ENCODE data around the gene NKG7. TPM values are rescaled to one million over a fixed set of nuclear protein-coding genes. Genes with fewer than 3 reads are reported as not detected.

Gene NKG7
- total and polyA plus RNA-seq, 2 of the 13 experiments (the other 11 are each of a cell fraction or from before 2014, with no cell fraction given): 0.40 TPM; not detected in 1

GRCh38 chr19:51367565-51368365 is 4.7 kb downstream of the NKG7 start (continued):
- no peak for TF ChIP-seq ZNF503 (CRISPR knock-in tag; IDR thresholded peaks at IDR 0.05)
- peak; percentile 95 for TF ChIP-seq PATZ1 (CRISPR knock-in tag; IDR thresholded peaks at IDR 0.05)
- peak; percentile 80 for TF ChIP-seq ZFY (CRISPR knock-in tag; IDR thresholded peaks at IDR 0.05)
- no peak for TF ChIP-seq MED8 (CRISPR knock-in tag; IDR thresholded peaks at IDR 0.05; ENCODE audit: insufficient replicate concordance)
- TF ChIP-seq ZNF572 (CRISPR knock-in tag; IDR thresholded peaks at IDR 0.05): peak; percentile 73; the same call in 1 of the 2 replicates
- TF ChIP-seq PREB (CRISPR knock-in tag; IDR thresholded peaks at IDR 0.05): no peak
- no peak for TF ChIP-seq FOXJ3 (CRISPR knock-in tag; IDR thresholded peaks at IDR 0.05; ENCODE audit: borderline replicate concordance)
- peak; percentile 99 for TF ChIP-seq RBFOX2 (IDR thresholded peaks at IDR 0.05; ENCODE audit: low read depth, low read length)
- TF ChIP-seq JDP2 (CRISPR knock-in tag; IDR thresholded peaks at IDR 0.05; ENCODE audit: borderline replicate concordance): no peak
- peak; percentile 63; the same call in 1 of the 2 replicates for TF ChIP-seq ZNF230 (CRISPR knock-in tag; IDR thresholded peaks at IDR 0.05)
- TF ChIP-seq SNAI1 (CRISPR knock-in tag; IDR thresholded peaks at IDR 0.05; ENCODE audit: borderline replicate concordance): 0 out of 2 replicates have a peak, but pooled peaks have one; percentile 46
- TF ChIP-seq MXI1 (IDR thresholded peaks at IDR 0.05; ENCODE audit: borderline replicate concordance, low read depth, low read length): peak; percentile 49; the same call in 1 of the 3 replicates
- TF ChIP-seq ZNF749 (CRISPR knock-in tag; IDR thresholded peaks at IDR 0.05; ENCODE audit: borderline replicate concordance): peak; percentile 95
- TF ChIP-seq MYC (CRISPR knock-in tag; IDR thresholded peaks at IDR 0.05; ENCODE audit: borderline replicate concordance): peak; percentile 79
- TF ChIP-seq HDAC2 (CRISPR knock-in tag; IDR thresholded peaks at IDR 0.05): peak; percentile 77
- TF ChIP-seq HNRNPUL1 (IDR thresholded peaks at IDR 0.05; ENCODE audit: low read depth, low read length): no peak
- TF ChIP-seq HNF4G (IDR thresholded peaks at IDR 0.05; ENCODE audit: borderline replicate concordance, low read depth, low read length): no peak
- TF ChIP-seq HNF4G (CRISPR knock-in tag; IDR thresholded peaks at IDR 0.05; ENCODE audit: borderline replicate concordance, low read depth): peak; percentile 27; the same call in 1 of the 2 replicates
- TF ChIP-seq YEATS4 (CRISPR knock-in tag; IDR thresholded peaks at IDR 0.05; ENCODE audit: borderline replicate concordance): peak; percentile 68; the same call in 1 of the 2 replicates

Measured in HepG2 (cell line).